GM12878 (cell line): Measurements from ENCODE around the gene C14orf119. TPM values are rescaled to one million over a fixed set of nuclear protein-coding genes. Genes with fewer than 3 reads are reported as not detected.
A peak's percentile ranks its signal among the peaks of the same experiment; 100 is the strongest.

ENCODE experiments used
- ATAC-seq: fragments of 200-7000 bp; cut with Tn5 transposase; 3 replicates; pipeline ENCODE4 v1.9.1; 2020; ENCODE audit warnings: mild to moderate bottlenecking, moderate library complexity
- Bru-seq: library from RNA; stranded (reverse); fragments of 400-500 nt; gene quantifications from one replicate; lab custom pipeline; 2021; lab: Mats Ljungman, UMichigan
- BruChase-seq, 2 experiments: library from RNA; stranded (reverse); fragments of 400-500 nt; gene quantifications; one replicate each; lab custom pipeline; 2021; lab: Mats Ljungman, UMichigan
- BruUV-seq: library from RNA; stranded (reverse); fragments of 400-500 nt; replicated peaks from 2 replicates; lab custom pipeline; 2021; lab: Mats Ljungman, UMichigan
- CTCF ChIA-PET: fragments of 300-600 bp; sonication (Branson Sonifier 250); formaldehyde crosslinking; extraction: SDS; loops from one replicate; lab custom pipeline; 2021; ENCODE audit warnings: inconsistent platforms; lab: Yijun Ruan, JAX
- POLR2A ChIA-PET: fragments of 350-600 bp; formaldehyde crosslinking; extraction: SDS; loops from one replicate; lab custom pipeline; 2021; ENCODE audit warnings: inconsistent platforms; lab: Charles Lee
- RAD21 ChIA-PET: fragments of 300-600 bp; sonication (Branson Sonifier 250); formaldehyde crosslinking; loops from one replicate; lab custom pipeline; 2023; ENCODE audit warnings: antibody characterized with exemption; ENCODE audit not compliant: unreplicated experiment; lab: Charles Lee
- SMC1A ChIA-PET: fragments of 300-600 bp; sonication (Branson Sonifier 250); formaldehyde crosslinking; loops from one replicate; lab custom pipeline; 2023; ENCODE audit not compliant: unreplicated experiment, uncharacterized antibody; lab: Charles Lee
- DNase-seq: peaks from one replicate; pipeline ENCODE4 v3.0.0-alpha.2; 2011; ENCODE audit warnings: low read depth, low spot score
- FAIRE-seq: peaks from 3 replicates; lab custom pipeline; 2011; peaks lifted over from hg19 to GRCh38; lab: Jason Lieb, UNC
- H2AFZ ChIP-seq: 2 replicates; pipeline ENCODE4 v1.6.0; 2011; ENCODE audit warnings: low read depth, low read length, control low read depth; ENCODE audit not compliant: control insufficient read depth
- H3K27ac ChIP-seq: 2 replicates; pipeline ENCODE4 v1.5.1; 2011; ENCODE audit warnings: control low read depth; ENCODE audit not compliant: control insufficient read depth, insufficient read depth
- H3K27me3 ChIP-seq, 2 experiments: replicated peaks in 1 of 2; 2 replicates each; pipeline versions ENCODE4 v1.6.0 to v1.6.1; 2011; ENCODE audit warnings: low read length in 1 of 2; ENCODE audit not compliant: control insufficient read depth in 2 of 2, insufficient read depth in 2 of 2
- H3K36me3 ChIP-seq, 2 experiments: 2 replicates each; pipeline ENCODE4 v1.5.1; 2011; ENCODE audit warnings: low read length in 1 of 2; ENCODE audit not compliant: control insufficient read depth in 2 of 2, insufficient read depth in 2 of 2
- H3K4me1 ChIP-seq: 2 replicates; pipeline ENCODE4 v1.6.1; 2011; ENCODE audit warnings: mild to moderate bottlenecking, low read length, moderate library complexity, mixed read lengths; ENCODE audit not compliant: control insufficient read depth, insufficient read depth
- H3K4me2 ChIP-seq: 2 replicates; pipeline ENCODE4 v1.6.0; 2011; ENCODE audit warnings: control low read depth; ENCODE audit not compliant: control insufficient read depth, insufficient read depth
- H3K4me3 ChIP-seq: fragments of 200-600 bp; sonication (generic); 2 replicates; pipeline ENCODE4 v1.5.1; 2016
- H3K79me2 ChIP-seq: 2 replicates; pipeline ENCODE4 v1.6.0; 2011; ENCODE audit warnings: low read length; ENCODE audit not compliant: control insufficient read depth, insufficient read depth
- H3K9ac ChIP-seq: 2 replicates; pipeline ENCODE4 v1.8.0; 2011; ENCODE audit warnings: low read length, control low read depth, mixed read lengths; ENCODE audit not compliant: control insufficient read depth, insufficient read depth
- H3K9me3 ChIP-seq: replicated peaks from 3 replicates; pipeline ENCODE4 v1.5.1; 2011; ENCODE audit warnings: mild to moderate bottlenecking, low read length; ENCODE audit not compliant: control insufficient read depth, insufficient read depth
- H4K20me1 ChIP-seq: 2 replicates; pipeline ENCODE4 v1.6.0; 2011; ENCODE audit not compliant: control insufficient read depth, insufficient read depth
- CREB1 ChIP-seq: IDR thresholded peaks from 2 replicates; pipeline ENCODE4 v1.6.1; 2012; ENCODE audit warnings: low read depth, mild to moderate bottlenecking, inconsistent platforms
- EGR1 ChIP-seq, 2 experiments: IDR thresholded peaks; 1 replicate in 1 of 2; 2 replicates in 1 of 2; pipeline ENCODE4 v1.6.1; 2011 to 2012; ENCODE audit warnings: low read depth in 2 of 2, low read length in 2 of 2, borderline replicate concordance in 1 of 2, mild to moderate bottlenecking in 1 of 2, moderate library complexity in 1 of 2
- GATAD2B ChIP-seq: fragments of 450-650 bp; conservative IDR thresholded peaks from 2 replicates; pipeline ENCODE4 v1.6.1; 2017; ENCODE audit warnings: low read depth, mild to moderate bottlenecking, moderate library complexity
- MTA2 ChIP-seq: fragments of 450-650 bp; IDR thresholded peaks from 2 replicates; pipeline ENCODE4 v1.6.1; 2016; ENCODE audit warnings: low read depth, mild to moderate bottlenecking, moderate library complexity
- NFIC ChIP-seq: IDR thresholded peaks from 2 replicates; pipeline ENCODE4 v1.6.1; 2012; ENCODE audit warnings: low read depth, mild to moderate bottlenecking, inconsistent platforms, low read length, moderate library complexity
- POLR2A ChIP-seq: IDR thresholded peaks from 2 replicates; pipeline ENCODE4 v1.6.1; 2011; ENCODE audit warnings: low read depth, mild to moderate bottlenecking, low read length
- POU2F2 ChIP-seq: IDR thresholded peaks from 3 replicates; pipeline ENCODE4 v1.6.1; 2011; ENCODE audit warnings: low read depth, mild to moderate bottlenecking, low read length, borderline replicate concordance
- SRF ChIP-seq, 2 experiments: IDR thresholded peaks; 2 replicates each; pipeline ENCODE4 v1.6.1; 2011; ENCODE audit warnings: low read depth in 2 of 2, low read length in 2 of 2, mild to moderate bottlenecking in 1 of 2, moderate library complexity in 1 of 2
- WGBS: methylation state at CpG from one replicate; pipeline ENCODE4 v1.1.6; 2016; ENCODE audit warnings: low lambda C conversion rate; ENCODE audit not compliant: insufficient replicate concordance, insufficient coverage; ENCODE audit errors: missing lambda C conversion rate; 5-methylcytosine and 5-hydroxymethylcytosine counted together
- in situ Hi-C: fragments of 300-500 bp; cut with MboI; formaldehyde crosslinking; loops from 9 replicates; pipeline ENCODE4 v1.14.3; 2018; ENCODE audit warnings: mixed read lengths
- intact Hi-C: fragments of 100-400 bp; cut with micrococcal nuclease; formaldehyde crosslinking; loops from one replicate; pipeline ENCODE4 v1.14.2; 2022; ENCODE audit not compliant: unreplicated experiment
- long read RNA-seq, 2 experiments: library from polyadenylated mRNA; unstranded; transcript quantifications; one replicate each; pipeline ENCODE4 v2.0.0, GENCODE V29; 2019 to 2020
- polyA minus RNA-seq, 3 experiments: library from RNA; depleted of rRNA, polyadenylated mRNA; stranded (reverse); fragments of >200 nt; gene quantifications; 2 replicates each; pipeline ENCODE4 v1.2.3, GENCODE V29; 2011
- polyA plus RNA-seq, 11 experiments: library from polyadenylated mRNA; depleted of rRNA in 4 of 11; unstranded in 6 of 11; stranded (reverse) in 5 of 11; fragments of >200 nt; fragmentation: Nextera tagmentation in 4 of 11; fragmentation: Illumina TruSeq in 1 of 11; extraction: Ambion mirVana in 4 of 11; extraction: Trizol in 1 of 11; gene quantifications; 1 replicate in 1 of 11; 2 replicates in 10 of 11; pipeline versions ENCODE4 v1.2.1 to v1.2.3, GENCODE V29; 2011 to 2016; ENCODE audit warnings: inconsistent platforms in 2 of 11, missing spikeins in 2 of 11, low read depth in 1 of 11
- total RNA-seq, 4 experiments: library from RNA; depleted of rRNA in 3 of 4; stranded (reverse); fragments of >200 nt in 3 of 4; fragmentation: Illumina TruSeq in 1 of 4; extraction: Trizol in 1 of 4; gene quantifications; 2 replicates each; pipeline versions ENCODE4 v1.2.1 to v1.2.3, GENCODE V29; 2013 to 2021
- TF ChIP-seq, protein P1 (sequence below): fragments of 450-650 bp; IDR thresholded peaks from 2 replicates; pipeline ENCODE4 v1.6.1; 2017; ENCODE audit warnings: mild to moderate bottlenecking, low read depth, inconsistent platforms; ENCODE audit not compliant: poor library complexity, severe bottlenecking
- TF ChIP-seq, protein P2 (sequence below): fragments of 450-650 bp; IDR thresholded peaks from 2 replicates; pipeline ENCODE4 v1.6.1; 2016; ENCODE audit warnings: mild to moderate bottlenecking
- TF ChIP-seq, protein P3 (sequence below): IDR thresholded peaks from 2 replicates; pipeline ENCODE4 v1.6.1; 2011; ENCODE audit warnings: borderline replicate concordance, low read depth, mild to moderate bottlenecking, moderate library complexity, mixed read lengths, low read length; ENCODE audit not compliant: insufficient read depth; ENCODE audit errors: extremely low read length

The C14orf119 gene
- total RNA-seq (2013; cell fraction: nucleolus; rRNA removed): 11.1 and 15.9 TPM in 2 replicates
- total RNA-seq (2014; rRNA removed) (38.8 and 43.7 TPM in 2 replicates), total RNA-seq (2014; rRNA removed; fragmentation: Illumina TruSeq; extraction: Trizol) (36.8 and 40.8 TPM in 2 replicates), total RNA-seq (2021) (35.9 and 40.4 TPM in 2 replicates), polyA plus RNA-seq (2011; rRNA removed) (44.4 and 65.1 TPM in 2 replicates), polyA plus RNA-seq (2014; fragmentation: Illumina TruSeq; extraction: Trizol) (32.3 and 44.9 TPM in 2 replicates), polyA plus RNA-seq (2014; fragmentation: Nextera tagmentation; extraction: Ambion mirVana) (100 to 1,000 TPM; 166 to 228 TPM), polyA plus RNA-seq (2014; rRNA removed) (50.1 and 50.7 TPM in 2 replicates), polyA plus RNA-seq (2016; fragmentation: Nextera tagmentation; extraction: Ambion mirVana) (100 to 1,000 TPM; 104 to 120 TPM), polyA minus RNA-seq (2011; rRNA and poly(A)+ RNA removed) (60.8 and 65.4 TPM in 2 replicates), Bru-seq, nascent RNA (percentile 82 among the genes with signal in this experiment), BruChase-seq, experiment 1, labeled RNA remaining after a 6-hour chase (percentile 70 among the genes with signal in this experiment), BruChase-seq, experiment 2, labeled RNA remaining after a 2-hour chase (percentile 79 among the genes with signal in this experiment)
- 26.0 TPM for polyA plus RNA-seq (2011; ENCODE audit: low read depth)
- 58.8 and 73.6 TPM in 2 replicates for polyA plus RNA-seq (2011; cell fraction: cytosol; rRNA removed)
- polyA plus RNA-seq (2011; cell fraction: nucleus; rRNA removed): 33.9 and 45.7 TPM in 2 replicates
- polyA plus RNA-seq (2012): 24.1 and 34.1 TPM in 2 replicates
- polyA minus RNA-seq (2011; cell fraction: cytosol; rRNA and poly(A)+ RNA removed): 8.8 and 11.4 TPM in 2 replicates
- polyA minus RNA-seq (2011; cell fraction: nucleus; rRNA and poly(A)+ RNA removed): 11.5 and 13.7 TPM in 2 replicates
- long read RNA-seq, experiment 1, transcript C14orf119-201 (2 exons, 3,660 nt): major isoform, 51 of 58 reads
- long read RNA-seq, experiment 1, partial matches to known transcripts: 0 of 58 reads
- long read RNA-seq, experiment 1, other reads (novel, unspliced or antisense): 6 of 58 reads
- long read RNA-seq, experiment 2, transcript C14orf119-201 (2 exons, 3,660 nt): major isoform, 318 of 328 reads
- long read RNA-seq, experiment 2, partial matches to known transcripts: 0 of 328 reads
- long read RNA-seq, experiment 2, other reads (novel, unspliced or antisense): 8 of 328 reads

GRCh38 chr14:23095196-23096108 is at the start of gene C14orf119:
Gene C14orf119, plus strand, starts transcription at chr14:23095505. Its CDS starts 2,154 bp downstream, at chr14:23097659.
- ATAC-seq (peak; percentile 93), FAIRE-seq (peak; percentile 99), DNase-seq (peak; percentile 99)
- H4K20me1 ChIP-seq: 0 out of 2 replicates have a peak, but pooled peaks cover 7% of the 10 kb centered on the region
- peak within 1 kb of the TSS; percentile 92 for H3K4me3 ChIP-seq
- no peaks in the 10 kb centered on the region for H3K27me3 ChIP-seq
- H3K27ac ChIP-seq: peak within 1 kb of the TSS; percentile 99
- in situ Hi-C loops: no loop called here
- peak within 1 kb of the TSS; percentile 88 for H3K4me2 ChIP-seq
- RAD21 ChIA-PET: interaction anchor here (0.7 to 2.5 kb wide), 15 partner anchors 13 to 618 kb away, joined by 3 to 23 read pairs (median 5); partner anchors contain the start of genes HOMEZ, PABPN1, PPP1R3E and RBM23
- BruUV-seq: TSS peak; percentile 85
- SMC1A ChIA-PET: interaction anchor here (0.7 to 3.0 kb wide), 20 partner anchors 9 to 207 kb away, joined by 3 to 15 read pairs (median 4); partner anchors contain the start of genes CIROP, PPP1R3E, PRMT5 and SLC7A8
- H3K4me1 ChIP-seq: peaks cover 3% of the 10 kb centered on the region; the same call in 1 of the 2 replicates
- H3K9me3 ChIP-seq: no peaks in the 10 kb centered on the region
- CTCF ChIA-PET: interaction anchor here (0.6 to 3.7 kb wide), 25 partner anchors 8 to 1020 kb away, joined by 3 to 65 read pairs (median 4); partner anchors contain the start of genes CDH24, CEBPE, HAUS4 and PABPN1
- H3K36me3 ChIP-seq: peaks cover 0 to 22% of the 10 kb centered on the region in 2 experiments; a peak in 3 of 4 replicates
- POLR2A ChIA-PET: interaction anchor here (0.6 to 2.3 kb wide), 20 partner anchors 9 to 686 kb away, joined by 3 to 19 read pairs (median 4); partner anchors contain the start of genes CDH24, DAD1, HAUS4 and HOMEZ
- peaks cover 58% of the 10 kb centered on the region for H3K79me2 ChIP-seq
- intact Hi-C loops: no loop called here
- H2AFZ ChIP-seq: peak within 1 kb of the TSS; percentile 99
- under 1% methylated on average over 46 of the region's 46 CpGs for WGBS
- peak within 1 kb of the TSS; percentile 91 for H3K9ac ChIP-seq
- TF ChIP-seq POLR2A (peak; percentile 61; the same call in 1 of the 2 replicates), MTA2 (peak; percentile 55; the same call in 1 of the 2 replicates), NFIC (no peak), EGR1 (IDR thresholded peaks at IDR 0.05; ENCODE audit: borderline replicate concordance in 1 of 2, low read depth in 2 of 2, low read length in 2 of 2) (peak in 1 of 2 experiments; percentile 95; a peak in 2 of 3 replicates), POU2F2 (peak; percentile 80; the same call in 2 of the 3 replicates), CREB1 (peak; percentile 27; the same call in 1 of the 2 replicates), GATAD2B (0 out of 2 replicates have a peak, but pooled peaks have one; percentile 21), SRF (IDR thresholded peaks at IDR 0.05; ENCODE audit: low read depth in 2 of 2, low read length in 2 of 2) (peak; percentile 65 to 79)
- TF ChIP-seq, protein P1, sequence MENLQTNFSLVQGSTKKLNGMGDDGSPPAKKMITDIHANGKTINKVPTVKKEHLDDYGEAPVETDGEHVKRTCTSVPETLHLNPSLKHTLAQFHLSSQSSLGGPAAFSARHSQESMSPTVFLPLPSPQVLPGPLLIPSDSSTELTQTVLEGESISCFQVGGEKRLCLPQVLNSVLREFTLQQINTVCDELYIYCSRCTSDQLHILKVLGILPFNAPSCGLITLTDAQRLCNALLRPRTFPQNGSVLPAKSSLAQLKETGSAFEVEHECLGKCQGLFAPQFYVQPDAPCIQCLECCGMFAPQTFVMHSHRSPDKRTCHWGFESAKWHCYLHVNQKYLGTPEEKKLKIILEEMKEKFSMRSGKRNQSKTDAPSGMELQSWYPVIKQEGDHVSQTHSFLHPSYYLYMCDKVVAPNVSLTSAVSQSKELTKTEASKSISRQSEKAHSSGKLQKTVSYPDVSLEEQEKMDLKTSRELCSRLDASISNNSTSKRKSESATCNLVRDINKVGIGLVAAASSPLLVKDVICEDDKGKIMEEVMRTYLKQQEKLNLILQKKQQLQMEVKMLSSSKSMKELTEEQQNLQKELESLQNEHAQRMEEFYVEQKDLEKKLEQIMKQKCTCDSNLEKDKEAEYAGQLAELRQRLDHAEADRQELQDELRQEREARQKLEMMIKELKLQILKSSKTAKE: peak; percentile 18
- TF ChIP-seq, protein P2, sequence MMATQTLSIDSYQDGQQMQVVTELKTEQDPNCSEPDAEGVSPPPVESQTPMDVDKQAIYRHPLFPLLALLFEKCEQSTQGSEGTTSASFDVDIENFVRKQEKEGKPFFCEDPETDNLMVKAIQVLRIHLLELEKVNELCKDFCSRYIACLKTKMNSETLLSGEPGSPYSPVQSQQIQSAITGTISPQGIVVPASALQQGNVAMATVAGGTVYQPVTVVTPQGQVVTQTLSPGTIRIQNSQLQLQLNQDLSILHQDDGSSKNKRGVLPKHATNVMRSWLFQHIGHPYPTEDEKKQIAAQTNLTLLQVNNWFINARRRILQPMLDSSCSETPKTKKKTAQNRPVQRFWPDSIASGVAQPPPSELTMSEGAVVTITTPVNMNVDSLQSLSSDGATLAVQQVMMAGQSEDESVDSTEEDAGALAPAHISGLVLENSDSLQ: peak; percentile 76
- TF ChIP-seq, protein P3, sequence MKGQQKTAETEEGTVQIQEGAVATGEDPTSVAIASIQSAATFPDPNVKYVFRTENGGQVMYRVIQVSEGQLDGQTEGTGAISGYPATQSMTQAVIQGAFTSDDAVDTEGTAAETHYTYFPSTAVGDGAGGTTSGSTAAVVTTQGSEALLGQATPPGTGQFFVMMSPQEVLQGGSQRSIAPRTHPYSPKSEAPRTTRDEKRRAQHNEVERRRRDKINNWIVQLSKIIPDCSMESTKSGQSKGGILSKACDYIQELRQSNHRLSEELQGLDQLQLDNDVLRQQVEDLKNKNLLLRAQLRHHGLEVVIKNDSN: no peak
